OCI-M2 (cell line): ENCODE data around the gene XPNPEP3.
A peak's percentile ranks its signal among the peaks of the same experiment; 100 is the strongest.
"Not testable (repeated sequence)": the region's sequence is repeated elsewhere in the genome, so short reads cannot be mapped to it uniquely, and the experiment has no call there.

Source experiments
- DNase-seq: peaks from one replicate; lab custom pipeline; 2025; ENCODE audit not compliant: unreplicated experiment; lab: John Stamatoyannopoulos, UW

XPNPEP3 gene

DNA sequence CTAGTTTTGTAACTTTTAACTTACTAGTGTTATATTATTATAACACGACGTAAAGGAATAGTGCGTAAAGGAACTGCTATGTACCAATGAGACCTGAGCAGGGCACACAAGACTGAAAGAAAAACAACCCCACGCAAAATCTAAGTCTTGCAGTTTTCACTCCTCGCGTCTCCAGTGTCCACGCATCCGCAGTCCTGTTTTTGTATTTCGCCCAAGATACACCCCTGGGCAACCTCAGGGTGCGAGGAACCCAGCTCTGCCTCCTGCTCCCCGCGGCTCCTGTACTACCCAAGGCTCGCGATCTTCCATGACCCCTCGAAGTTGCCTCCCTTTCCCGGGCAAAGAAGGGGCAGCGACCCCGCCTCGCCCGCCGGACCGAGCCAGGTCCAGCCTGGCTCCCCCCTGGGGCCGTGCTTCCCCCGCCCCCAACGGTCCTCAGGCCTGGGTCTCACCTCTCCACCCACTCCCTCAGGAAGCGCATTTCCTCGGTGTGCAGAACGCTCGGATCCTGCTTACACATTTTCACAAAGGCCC, 902 bp upstream of the XPNPEP3 start:
- DNase-seq = no peak

DNA sequence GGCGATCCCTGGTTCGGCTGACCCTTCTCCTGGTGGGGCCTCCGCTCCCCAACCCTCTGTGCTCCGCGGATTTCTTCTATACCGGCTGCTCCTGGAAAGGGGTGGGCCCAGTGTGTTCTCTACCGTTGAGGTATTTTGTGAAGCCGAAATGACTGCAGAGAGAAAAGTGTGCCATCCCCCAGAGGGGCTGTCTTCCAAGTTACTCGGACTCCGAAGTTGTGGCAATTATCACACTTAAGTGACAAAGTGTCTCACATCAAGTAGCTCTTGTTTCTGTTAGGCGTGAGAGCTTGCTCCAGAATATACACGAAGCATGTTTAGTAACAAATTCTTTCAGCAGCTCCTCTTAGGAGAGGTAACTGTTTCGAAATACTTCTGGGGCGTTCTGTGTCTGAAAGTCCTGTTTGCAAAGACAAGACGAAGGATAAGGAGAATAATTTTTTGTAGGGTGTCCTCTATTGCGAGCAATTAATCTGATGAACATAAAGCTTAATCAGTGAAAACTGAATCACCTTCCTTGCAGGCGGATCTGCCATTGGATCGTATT, 434 bp downstream of the XPNPEP3 start:
- no peak for DNase-seq

DNA sequence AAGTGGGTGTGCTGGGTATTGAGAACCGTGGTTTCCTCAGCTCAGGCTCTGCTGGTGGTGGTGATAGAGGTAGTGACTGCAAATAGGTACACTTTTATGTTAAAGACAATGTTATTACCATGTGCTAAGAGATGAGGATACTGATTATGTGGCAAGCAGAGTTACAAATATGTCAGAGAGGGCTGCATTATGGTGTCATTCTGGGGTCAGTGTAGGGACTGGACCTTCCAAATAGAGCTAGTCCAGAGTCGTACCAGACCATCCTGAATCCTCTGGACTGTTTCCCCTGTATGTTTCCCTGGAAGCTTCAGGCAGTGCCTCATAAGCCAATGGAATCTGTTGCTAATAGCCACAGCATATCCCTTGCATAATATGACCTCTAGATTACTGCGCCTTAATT, 5.1 kb downstream of the XPNPEP3 start, which contains the start of gene DNAJB7:
TSS of gene DNAJB7 (minus strand) at position 101 of the 400 bp plus-strand sequence. CDS start 119 bp downstream, outside the sequence.
- DNase-seq = no peak

DNA sequence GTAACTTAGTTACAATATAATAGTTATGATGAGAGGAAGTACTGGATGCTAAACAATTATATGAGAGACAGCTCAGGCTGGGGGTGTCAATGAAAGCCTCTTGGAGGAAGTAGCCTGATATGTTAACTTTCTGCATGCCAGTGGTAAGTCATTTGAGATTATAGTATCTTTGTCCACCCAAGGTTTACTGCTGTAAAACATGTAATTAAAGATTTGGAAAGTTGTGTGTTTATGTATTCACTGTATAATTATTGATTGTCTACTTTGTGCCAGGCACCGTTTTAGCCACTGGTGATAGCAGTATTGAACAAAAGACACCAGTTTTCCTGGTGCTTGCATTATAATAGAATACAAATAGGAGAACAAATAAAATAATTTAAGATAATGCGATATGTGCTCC, 5.6 kb downstream of the XPNPEP3 start:
- no peak for DNase-seq

DNA sequence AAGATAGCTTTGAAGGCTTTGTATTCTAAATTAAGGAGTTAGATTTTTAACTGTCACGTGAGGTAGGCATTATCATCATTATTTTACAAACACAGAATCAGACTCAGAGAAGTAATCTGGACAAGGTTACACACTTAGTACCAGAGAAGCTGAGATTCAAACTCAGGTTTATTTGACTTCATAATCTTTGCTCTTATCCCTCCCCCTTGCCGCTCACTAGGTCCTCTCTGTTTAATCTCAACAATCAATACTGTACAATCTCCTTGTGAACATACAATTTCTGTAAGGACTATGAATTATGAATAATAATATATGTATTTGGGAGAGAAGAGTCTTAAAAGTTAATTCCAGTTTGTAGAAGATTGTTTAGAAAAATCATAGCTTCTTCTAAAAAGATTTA, 10.2 kb downstream of the XPNPEP3 start:
- no peak for DNase-seq

DNA sequence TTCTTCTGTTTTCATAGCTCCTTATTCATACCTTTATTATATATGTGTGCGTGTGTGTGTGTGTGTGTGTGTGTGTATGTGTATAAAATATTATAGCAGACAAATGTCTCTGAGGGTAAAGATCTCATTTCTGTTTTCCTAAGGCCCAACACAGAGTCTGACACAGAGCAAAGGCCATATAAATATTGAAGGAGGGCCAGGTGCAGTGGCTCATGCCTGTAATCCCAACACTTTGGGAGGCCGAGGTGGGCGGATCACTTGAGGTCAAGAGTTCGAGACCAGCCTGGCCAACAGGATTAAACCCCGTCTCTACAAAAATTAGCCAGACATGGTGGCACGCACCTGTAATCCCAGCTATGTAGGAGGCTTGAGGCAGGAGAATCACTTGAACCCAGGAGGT, 11.4 kb downstream of the XPNPEP3 start:
- DNase-seq = not testable (repeated sequence)

DNA sequence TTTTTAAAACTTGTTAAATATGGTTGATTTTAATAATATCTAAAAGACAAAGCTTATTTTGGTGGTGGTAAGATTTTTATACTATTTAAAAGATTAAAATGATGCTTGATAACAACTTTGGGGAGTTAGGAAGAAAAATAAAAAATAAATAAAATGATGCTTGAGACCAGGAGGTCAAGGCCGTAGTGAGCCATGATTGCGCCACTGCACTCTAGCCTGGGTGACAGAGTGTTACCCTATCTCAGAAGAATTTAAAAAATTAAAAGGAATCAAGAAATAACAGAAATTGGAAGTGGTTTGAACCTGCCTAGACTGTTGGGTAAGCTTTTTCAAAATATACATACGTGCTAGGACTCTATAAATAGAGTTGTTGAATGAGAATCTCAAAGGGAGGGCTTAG, 17.1 kb downstream of the XPNPEP3 start:
- no peak for DNase-seq

DNA sequence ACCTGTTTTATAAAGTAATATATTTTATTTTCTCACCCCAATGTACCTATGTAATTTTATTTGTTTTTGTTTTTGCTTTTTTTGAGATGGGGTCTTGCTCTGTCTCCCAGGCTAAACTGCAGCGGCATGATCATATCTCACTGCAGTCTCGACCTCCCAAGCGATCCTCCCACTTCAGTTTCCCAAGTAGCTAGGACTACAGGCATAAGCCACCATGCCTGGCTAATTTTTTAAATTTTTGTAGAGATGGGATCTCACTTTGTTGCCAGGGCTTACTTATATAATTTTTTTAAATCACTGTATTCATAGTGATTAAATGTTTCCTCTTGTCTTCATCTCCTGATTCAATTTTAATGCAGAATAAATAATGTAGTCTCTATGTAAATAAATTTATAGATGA, 18.2 kb downstream of the XPNPEP3 start:
- DNase-seq = no peak

DNA sequence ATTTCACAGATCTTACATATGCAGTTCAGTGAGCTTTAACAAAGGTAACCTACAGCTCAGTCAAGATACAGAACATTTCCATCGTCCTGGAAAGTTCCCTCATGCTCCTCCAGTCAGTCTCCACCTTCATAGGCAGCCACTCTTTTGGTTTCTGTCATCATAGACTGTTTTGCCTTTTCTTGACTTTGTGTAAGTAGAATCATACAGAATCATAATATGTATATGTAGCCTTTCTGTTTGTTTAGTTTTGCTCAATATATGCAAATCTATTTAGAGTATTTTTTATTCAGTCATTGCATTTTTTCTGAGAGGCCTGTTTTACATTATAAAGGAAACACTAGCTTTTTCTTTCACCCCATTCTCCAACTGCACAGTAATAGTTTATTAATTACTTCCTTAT, 20.0 kb downstream of the XPNPEP3 start:
- DNase-seq = no peak

DNA sequence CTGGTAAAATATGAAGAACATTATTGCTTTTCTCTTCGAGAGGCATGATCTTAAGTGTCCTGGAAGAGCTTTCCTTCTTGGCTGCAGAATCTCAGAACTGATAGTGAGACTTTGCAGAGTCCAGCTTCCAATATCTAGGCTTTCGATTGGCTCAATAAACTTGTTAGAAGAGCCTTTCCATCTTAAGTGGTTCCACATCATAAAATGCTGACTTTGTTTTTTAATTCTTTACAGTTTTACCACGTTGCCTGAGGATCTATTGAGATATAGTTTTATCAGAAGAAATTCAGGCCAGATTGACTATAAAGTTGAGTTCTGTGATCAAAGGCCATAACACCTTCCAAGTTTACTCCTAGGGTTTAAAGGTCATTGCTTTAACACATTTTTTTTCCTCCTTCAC, 20.5 kb downstream of the XPNPEP3 start:
- DNase-seq = no peak

DNA sequence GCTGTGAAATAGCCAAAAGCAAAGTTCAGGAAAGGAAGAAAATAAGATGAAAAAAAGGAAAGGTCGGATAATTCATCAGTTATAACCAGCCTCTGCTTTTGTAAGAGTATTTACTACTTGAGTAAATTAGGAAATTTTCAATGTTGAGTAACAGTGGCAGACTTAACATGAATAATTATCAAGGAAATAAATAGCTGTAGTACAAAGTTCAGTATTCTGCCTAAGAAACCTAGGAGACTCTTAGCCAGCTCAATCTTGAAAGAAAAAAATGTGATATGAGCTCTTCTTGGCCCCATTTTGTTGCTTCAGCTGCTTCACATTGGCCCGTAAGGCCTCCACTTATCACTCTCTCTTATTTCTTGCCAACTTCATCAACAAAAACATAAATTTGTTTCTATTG, 22.0 kb downstream of the XPNPEP3 start:
- no peak for DNase-seq

DNA sequence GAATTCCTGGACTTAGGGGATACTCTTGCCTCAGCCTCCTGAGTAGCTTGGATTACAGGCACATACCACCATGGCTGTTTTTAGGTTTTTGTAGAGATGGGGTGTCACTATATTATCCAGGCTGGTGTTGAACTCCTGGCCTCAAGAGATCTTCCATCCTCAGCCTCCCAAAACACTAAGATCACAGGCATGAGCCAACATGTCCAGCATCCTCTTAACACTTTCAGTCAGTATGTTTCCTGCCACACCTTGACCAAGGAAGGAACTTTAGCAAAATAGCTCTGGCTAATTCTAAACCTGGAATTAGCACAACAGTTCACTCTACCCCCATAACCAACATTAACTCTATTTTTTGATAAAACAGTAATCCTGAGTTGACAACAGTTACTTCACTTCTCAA, 32.2 kb downstream of the XPNPEP3 start:
- DNase-seq = no peak

DNA sequence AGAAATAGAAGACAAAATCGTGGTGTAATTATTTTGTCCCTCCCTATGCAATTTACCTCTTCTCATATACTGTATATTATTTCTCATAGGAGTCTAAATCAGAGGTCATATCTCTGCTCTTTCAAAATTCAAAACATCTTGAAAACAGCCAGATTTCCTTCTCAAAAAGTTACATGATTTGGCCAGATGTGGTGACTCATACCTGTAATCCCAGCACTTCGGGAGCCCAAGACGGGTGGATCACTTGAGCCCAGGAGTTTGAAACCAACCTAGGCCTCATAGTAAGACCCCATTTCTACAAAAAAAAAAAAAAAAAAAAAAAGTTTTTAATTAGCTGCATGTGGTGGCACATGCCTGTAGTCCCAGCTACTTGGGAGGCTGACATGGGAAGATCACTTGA, 33.9 kb downstream of the XPNPEP3 start:
- no peak for DNase-seq

DNA sequence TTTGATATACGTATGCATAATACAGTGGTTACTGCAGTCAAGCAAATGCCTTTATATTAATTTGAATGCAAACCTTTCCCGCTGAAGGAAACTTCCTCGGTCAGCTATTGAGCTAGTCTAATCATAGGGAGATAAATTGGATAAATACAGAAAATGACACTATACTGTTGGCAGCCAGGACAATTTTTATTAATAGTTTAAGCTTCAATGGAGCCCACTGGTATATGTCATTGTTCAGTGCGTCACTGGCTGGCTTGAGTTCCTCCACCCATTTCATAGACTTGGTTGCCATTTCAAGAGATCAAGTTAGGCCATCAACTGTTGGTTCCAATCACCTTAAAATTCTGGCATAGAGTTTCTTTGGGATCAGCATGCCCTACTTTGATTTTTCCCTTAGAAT, 37.5 kb downstream of the XPNPEP3 start:
- no peak for DNase-seq

DNA sequence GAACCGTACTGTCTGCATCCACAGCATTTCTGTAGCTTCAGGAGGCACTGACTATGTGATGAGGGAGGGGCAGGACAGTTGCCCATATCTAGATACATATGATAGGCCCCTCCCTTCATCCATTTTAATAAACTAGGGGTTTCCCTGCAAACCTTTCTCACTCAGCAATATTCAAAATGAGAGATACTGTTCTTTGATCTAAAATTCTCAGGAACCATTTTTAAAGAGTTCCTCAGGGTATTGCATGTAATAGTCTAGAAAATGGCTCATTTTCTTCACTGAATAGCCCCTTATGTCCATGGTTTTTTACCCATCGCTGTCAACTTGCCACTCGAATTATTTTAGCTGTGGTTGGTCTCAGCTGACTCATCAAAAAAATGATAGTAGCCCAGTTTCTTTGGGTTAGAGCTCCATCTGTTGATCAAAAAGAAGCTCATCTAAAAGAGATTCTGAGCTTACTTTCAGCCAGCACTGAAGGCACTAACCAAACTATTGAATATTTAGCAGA, 42.0 kb downstream of the XPNPEP3 start:
- no peak for DNase-seq

DNA sequence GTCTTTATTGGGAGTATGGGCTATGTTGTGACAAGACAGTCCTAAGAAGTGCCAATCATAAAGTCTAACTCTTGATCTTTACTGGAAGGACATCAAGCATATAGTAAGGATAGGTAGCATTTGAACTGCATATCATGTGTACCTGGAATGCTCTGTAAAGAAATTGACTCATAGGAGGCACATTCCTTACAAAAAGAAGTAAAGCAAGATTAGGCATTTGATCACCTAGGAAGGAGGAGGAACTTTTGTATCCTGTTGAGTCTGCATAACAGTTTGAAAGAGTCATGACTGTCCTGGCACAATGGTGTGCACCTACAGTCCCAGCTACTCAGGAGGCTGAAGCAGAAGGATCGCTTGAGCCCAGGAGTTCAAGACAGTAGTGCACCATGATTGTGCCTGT, 47.2 kb downstream of the XPNPEP3 start:
- DNase-seq = no peak

DNA sequence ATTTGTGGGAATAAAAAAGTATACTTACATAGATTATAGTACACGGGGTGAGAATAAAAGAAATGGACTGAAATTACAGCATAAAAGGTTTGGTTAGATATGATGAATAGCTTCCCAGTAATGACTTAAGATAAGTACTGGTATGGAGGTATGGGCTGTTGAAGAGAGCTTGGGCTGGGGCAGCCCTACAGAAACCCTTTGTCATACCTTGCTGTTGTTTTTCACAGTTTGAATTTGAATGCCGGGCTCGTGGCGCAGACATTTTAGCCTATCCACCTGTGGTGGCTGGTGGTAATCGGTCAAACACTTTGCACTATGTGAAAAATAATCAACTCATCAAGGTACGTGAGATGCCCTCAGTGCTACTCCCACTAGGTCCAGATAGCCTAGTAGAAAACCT, 51.9 kb downstream of the XPNPEP3 start:
- no peak for DNase-seq

DNA sequence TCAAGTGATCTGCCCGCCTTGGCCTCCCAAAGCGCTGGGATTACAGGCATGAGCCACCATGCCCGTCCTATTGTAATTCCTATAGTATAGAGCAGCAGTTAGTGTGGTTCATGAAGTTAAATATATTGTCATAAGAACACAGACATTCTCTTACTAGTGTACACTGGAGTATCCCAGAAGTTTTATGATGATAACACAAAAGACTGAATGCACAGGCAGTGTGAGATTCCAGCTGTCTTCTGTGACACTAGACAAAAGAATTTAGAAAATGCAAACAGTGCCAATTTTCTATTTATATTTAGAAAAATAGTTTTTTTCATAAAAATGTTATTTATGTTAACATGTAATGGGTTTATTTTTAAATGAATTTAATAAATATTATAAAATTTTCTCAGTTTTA, 54.8 kb downstream of the XPNPEP3 start:
- DNase-seq = no peak

DNA sequence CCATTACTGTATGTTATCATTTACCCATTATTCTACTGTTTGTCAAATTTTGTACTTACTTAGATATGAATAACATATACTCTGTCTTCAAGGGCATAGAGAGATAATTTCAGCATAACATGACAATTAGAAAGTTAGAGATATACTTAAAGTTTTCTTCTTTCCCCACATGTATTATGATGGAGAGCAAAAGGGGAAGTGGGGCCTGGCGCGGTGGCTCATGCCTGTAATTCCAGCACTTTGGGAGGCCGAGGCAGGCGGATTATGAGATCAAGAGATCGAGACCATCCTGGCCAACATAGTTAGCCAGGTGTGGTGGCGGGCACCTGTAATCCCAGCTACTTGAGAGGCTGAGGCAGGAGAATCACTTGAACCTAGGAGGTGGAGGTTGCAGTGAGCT, 56.0 kb downstream of the XPNPEP3 start:
- not testable (repeated sequence) for DNase-seq

DNA sequence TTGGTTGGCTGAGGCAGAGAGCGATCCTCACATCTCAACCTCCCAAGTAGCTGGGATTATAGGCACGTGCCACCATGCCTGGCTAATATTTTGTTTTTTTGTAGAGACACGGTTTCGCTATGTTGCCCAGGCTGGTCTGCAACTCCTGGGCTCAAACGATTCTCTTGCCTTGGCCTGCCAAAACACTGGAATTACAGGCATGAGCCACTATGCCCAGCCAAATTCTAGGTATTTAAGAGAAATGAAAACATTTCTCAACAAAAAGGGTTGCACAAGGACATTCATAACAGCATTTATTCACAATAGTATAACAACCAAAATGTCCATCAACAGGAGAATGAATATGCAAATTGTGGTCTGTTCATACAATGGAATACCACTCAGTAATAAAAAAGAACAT, 62.5 kb downstream of the XPNPEP3 start:
- no peak for DNase-seq

DNA sequence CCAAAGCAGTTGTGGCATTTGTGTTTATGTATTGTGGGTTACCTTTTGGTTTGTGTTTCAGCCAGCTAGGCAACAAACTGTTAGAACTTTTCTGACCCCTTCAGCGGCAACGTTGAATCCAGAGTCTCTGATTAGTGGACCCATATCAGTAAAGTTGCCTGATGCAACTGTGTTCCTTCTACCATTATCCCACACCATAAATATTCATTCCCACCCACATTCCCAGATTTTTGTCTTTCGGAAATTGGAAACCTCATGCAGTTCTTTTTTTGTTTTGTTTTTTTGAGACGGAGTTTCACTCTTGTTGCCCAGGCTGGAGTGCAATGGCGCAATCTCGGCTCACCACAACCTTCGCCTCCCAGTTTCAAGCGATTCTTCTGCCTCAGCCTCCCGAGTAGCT, 63.6 kb downstream of the XPNPEP3 start:
- no peak for DNase-seq

DNA sequence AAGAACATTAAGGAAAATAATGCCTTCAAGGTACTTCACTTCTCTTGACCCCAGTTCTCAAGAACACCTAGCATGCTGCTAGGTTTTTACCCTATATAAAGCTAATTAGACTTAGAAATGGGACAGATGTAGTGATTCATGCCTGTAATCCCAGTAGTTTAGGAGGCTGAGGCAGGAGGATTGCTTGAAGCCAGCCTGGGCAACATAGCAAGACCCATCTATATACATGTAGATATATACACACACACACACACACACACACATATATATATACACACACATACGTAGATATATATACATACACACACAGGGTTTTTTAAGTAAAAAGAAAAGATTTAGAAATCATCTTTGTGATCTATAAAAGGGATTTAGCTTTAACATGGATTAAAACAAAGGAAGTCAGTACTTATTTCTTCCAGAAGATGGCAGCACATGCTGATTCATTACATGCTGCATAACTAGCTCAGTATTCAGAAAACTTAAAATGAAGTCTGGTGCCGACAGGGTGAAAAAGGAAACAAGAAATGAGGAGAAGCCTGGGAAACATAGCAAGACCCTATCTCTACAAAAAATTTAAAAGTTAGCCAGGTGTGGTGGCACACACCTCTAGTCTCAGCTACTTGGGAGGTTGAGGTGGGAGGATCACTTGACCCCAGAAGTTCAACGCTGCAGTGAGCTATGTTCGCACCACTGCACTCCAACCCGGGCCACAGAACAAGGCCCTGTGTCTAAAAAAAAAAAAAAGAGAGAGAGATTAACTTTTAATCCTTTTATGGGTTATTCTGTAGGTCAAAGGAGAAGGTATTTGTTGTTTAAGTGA, 65.7 kb downstream of the XPNPEP3 start:
- DNase-seq = peak; percentile 21
